H1 (cell line): Measurements from ENCODE around the gene ZNF593. TPM values are rescaled to one million over a fixed set of nuclear protein-coding genes. Genes with fewer than 3 reads are reported as not detected.

ENCODE experiments used
- CTCF ChIA-PET: fragments of 300-600 bp; sonication (Branson Sonifier 250); formaldehyde crosslinking; loops from one replicate; lab custom pipeline; 2021; ENCODE audit not compliant: partially characterized antibody; lab: Charles Lee
- POLR2A ChIA-PET: fragments of 300-600 bp; sonication (Branson Sonifier 250); formaldehyde crosslinking; loops from one replicate; lab custom pipeline; 2021; ENCODE audit warnings: inconsistent platforms; ENCODE audit not compliant: partially characterized antibody; lab: Charles Lee
- DNase-seq, 2 experiments: peaks; one replicate each; pipeline versions ENCODE4 v3.0.0 to v3.0.0-alpha.2; 2010 to 2022; ENCODE audit warnings: low spot score in 2 of 2, low read depth in 1 of 2, mixed read lengths in 1 of 2
- FAIRE-seq: peaks from 2 replicates; lab custom pipeline; 2011; peaks lifted over from hg19 to GRCh38; lab: Jason Lieb, UNC
- H2AFZ ChIP-seq: 2 replicates; pipeline ENCODE4 v1.8.1; 2012; ENCODE audit warnings: low read length, inconsistent platforms
- H2AK5ac ChIP-seq: 2 replicates; pipeline ENCODE4 v1.6.1; 2013; ENCODE audit warnings: low read depth, low read length
- H2BK120ac ChIP-seq: replicated peaks from 2 replicates; pipeline ENCODE3; 2013; ENCODE audit warnings: low read depth, low read length, inconsistent platforms
- H2BK12ac ChIP-seq: 2 replicates; pipeline ENCODE4 v1.6.1; 2013; ENCODE audit warnings: low read depth, low read length
- H2BK15ac ChIP-seq: 2 replicates; pipeline ENCODE4 v1.6.1; 2013; ENCODE audit warnings: low read length
- H2BK20ac ChIP-seq: 2 replicates; pipeline ENCODE4 v1.6.1; 2013; ENCODE audit warnings: low read length
- H2BK5ac ChIP-seq: 2 replicates; pipeline ENCODE4 v1.6.1; 2013; ENCODE audit warnings: low read depth, low read length
- H3K14ac ChIP-seq: 2 replicates; pipeline ENCODE4 v1.6.1; 2013; ENCODE audit warnings: inconsistent platforms; ENCODE audit not compliant: insufficient read length
- H3K18ac ChIP-seq: 2 replicates; pipeline ENCODE4 v1.6.1; 2013; ENCODE audit warnings: low read length; ENCODE audit errors: extremely low read depth
- H3K23ac ChIP-seq: 2 replicates; pipeline ENCODE4 v1.6.1; 2013; ENCODE audit warnings: inconsistent platforms; ENCODE audit not compliant: insufficient read length
- H3K23me2 ChIP-seq: 2 replicates; pipeline ENCODE4 v1.6.1; 2013; ENCODE audit warnings: low read depth, low read length
- H3K27ac ChIP-seq: 2 replicates; pipeline ENCODE4 v1.6.1; 2011; ENCODE audit warnings: low read depth, low read length, inconsistent platforms
- H3K27me3 ChIP-seq, 4 experiments: replicated peaks in 1 of 4; 1 replicate in 1 of 4; 2 replicates in 3 of 4; pipeline versions ENCODE4 v1.6.1 to v1.8.1; 2011 to 2013; ENCODE audit warnings: low read length in 3 of 4, mild to moderate bottlenecking in 3 of 4, inconsistent platforms in 2 of 4, mixed read lengths in 2 of 4, moderate library complexity in 1 of 4; ENCODE audit not compliant: control insufficient read depth in 3 of 4, insufficient read depth in 3 of 4; ENCODE audit errors: extremely low read depth in 1 of 4
- H3K36me3 ChIP-seq, 4 experiments: 2 replicates each; pipeline versions ENCODE4 v1.6.1 to v1.8.1; 2011 to 2013; ENCODE audit warnings: mild to moderate bottlenecking in 4 of 4, low read length in 3 of 4, moderate library complexity in 2 of 4, control low read depth in 1 of 4, inconsistent platforms in 1 of 4; ENCODE audit not compliant: insufficient read depth in 4 of 4, control insufficient read depth in 2 of 4
- H3K4ac ChIP-seq: replicated peaks from 2 replicates; pipeline ENCODE3; 2013; ENCODE audit warnings: low read length, low read depth, mixed read lengths, inconsistent platforms; ENCODE audit not compliant: insufficient read length
- H3K4me1 ChIP-seq, 4 experiments: replicated peaks in 1 of 4; 1 replicate in 1 of 4; 2 replicates in 3 of 4; pipeline versions ENCODE4 v1.6.1 to v1.8.1; 2011 to 2013; ENCODE audit warnings: low read length in 3 of 4, inconsistent platforms in 2 of 4, mixed read lengths in 1 of 4; ENCODE audit not compliant: insufficient read depth in 4 of 4, control insufficient read depth in 3 of 4
- H3K4me2 ChIP-seq, 2 experiments: 2 replicates each; pipeline versions ENCODE4 v1.6.1 to v1.8.1; 2011 to 2013; ENCODE audit warnings: low read depth in 2 of 2, low read length in 2 of 2, control low read depth in 1 of 2, inconsistent platforms in 1 of 2, mild to moderate bottlenecking in 1 of 2; ENCODE audit not compliant: insufficient read depth in 1 of 2
- H3K4me3 ChIP-seq, 4 experiments: fragments of 200-600, 300-600 bp in 1 of 4; sonication (generic), shearing (Covaris generic), sonication (Bioruptor Twin) in 1 of 4; 2 replicates each; pipeline versions ENCODE4 v1.5.1 to v1.8.1; 2011 to 2016; ENCODE audit warnings: low read length in 4 of 4, low read depth in 3 of 4, control low read depth in 2 of 4, inconsistent platforms in 2 of 4, mild to moderate bottlenecking in 2 of 4, mixed read lengths in 1 of 4, moderate library complexity in 1 of 4; ENCODE audit not compliant: insufficient read depth in 2 of 4; ENCODE audit errors: extremely low read depth in 1 of 4
- H3K56ac ChIP-seq: replicated peaks from 2 replicates; pipeline ENCODE3; 2013; ENCODE audit warnings: low read depth, mild to moderate bottlenecking, mixed read lengths, low read length, inconsistent platforms; ENCODE audit not compliant: insufficient read length
- H3K79me1 ChIP-seq: 2 replicates; pipeline ENCODE4 v1.6.1; 2013; ENCODE audit warnings: low read depth, low read length, control low read depth
- H3K79me2 ChIP-seq, 2 experiments: 2 replicates each; pipeline versions ENCODE4 v1.6.1 to v1.8.1; 2012 to 2013; ENCODE audit warnings: low read length in 2 of 2, mild to moderate bottlenecking in 2 of 2, inconsistent platforms in 1 of 2; ENCODE audit not compliant: insufficient read depth in 2 of 2, control insufficient read depth in 1 of 2
- H3K9ac ChIP-seq, 4 experiments: replicated peaks in 1 of 4; 1 replicate in 1 of 4; 2 replicates in 3 of 4; pipeline versions ENCODE4 v1.6.1 to v1.8.1; 2011 to 2013; ENCODE audit warnings: low read depth in 3 of 4, low read length in 3 of 4, control low read depth in 2 of 4, mild to moderate bottlenecking in 2 of 4, moderate library complexity in 2 of 4, inconsistent platforms in 1 of 4; ENCODE audit errors: extremely low read depth in 1 of 4
- H3K9me3 ChIP-seq, 2 experiments: 2 replicates each; pipeline versions ENCODE4 v1.6.1 to v1.8.1; 2012 to 2013; ENCODE audit warnings: mild to moderate bottlenecking in 2 of 2, moderate library complexity in 2 of 2, control low read depth in 1 of 2, inconsistent platforms in 1 of 2, low read depth in 1 of 2, low read length in 1 of 2, mixed read lengths in 1 of 2; ENCODE audit not compliant: insufficient read depth in 2 of 2
- H4K20me1 ChIP-seq, 2 experiments: replicated peaks in 1 of 2; 2 replicates each; pipeline versions ENCODE3 to v1.8.1; 2011 to 2013; ENCODE audit warnings: inconsistent platforms in 2 of 2, low read length in 2 of 2, mild to moderate bottlenecking in 1 of 2; ENCODE audit not compliant: insufficient read depth in 2 of 2, control insufficient read depth in 1 of 2
- H4K5ac ChIP-seq: 2 replicates; pipeline ENCODE4 v1.6.1; 2013; ENCODE audit warnings: low read length, low read depth, mixed read lengths, inconsistent platforms; ENCODE audit not compliant: insufficient read length
- H4K8ac ChIP-seq: 2 replicates; pipeline ENCODE4 v1.8.0; 2013; ENCODE audit warnings: mild to moderate bottlenecking, moderate library complexity, low read length, inconsistent platforms; ENCODE audit not compliant: insufficient read depth; ENCODE audit errors: extremely low read depth
- H4K91ac ChIP-seq: replicated peaks from 2 replicates; pipeline ENCODE3; 2013; ENCODE audit warnings: low read length, mixed read lengths, inconsistent platforms; ENCODE audit not compliant: insufficient read length
- CHD2 ChIP-seq: IDR thresholded peaks from 2 replicates; pipeline ENCODE4 v1.6.1; 2012; ENCODE audit warnings: low read length, improper control_type of control experiment
- POLR2A ChIP-seq, 2 experiments: IDR thresholded peaks; 1 replicate in 1 of 2; 2 replicates in 1 of 2; pipeline ENCODE4 v1.6.1; 2011; ENCODE audit warnings: low read depth in 2 of 2, low read length in 2 of 2, mild to moderate bottlenecking in 2 of 2; ENCODE audit errors: control extremely low read depth in 1 of 2
- TAF1 ChIP-seq: IDR thresholded peaks from 2 replicates; pipeline ENCODE4 v1.6.1; 2011; ENCODE audit warnings: mild to moderate bottlenecking, low read depth, low read length
- TAF7 ChIP-seq: optimal IDR thresholded peaks from 2 replicates; pipeline ENCODE3; 2011; ENCODE audit warnings: low read depth, mild to moderate bottlenecking, inconsistent platforms, low read length, moderate library complexity, borderline replicate concordance
- WGBS, 2 experiments: shearing (Covaris generic) in 1 of 2; methylation state at CpG; one replicate each; pipeline versions ENCODE4 v1.1.6 to v1.1.7; 2013 to 2015; ENCODE audit warnings: low lambda C conversion rate in 2 of 2, mixed read lengths in 2 of 2, inconsistent platforms in 1 of 2, low coverage in 1 of 2, missing lambda C conversion rate in 1 of 2; ENCODE audit not compliant: insufficient replicate concordance in 2 of 2, insufficient coverage in 1 of 2, insufficient read length in 1 of 2; ENCODE audit errors: extremely low coverage in 1 of 2, missing lambda C conversion rate in 1 of 2; 5-methylcytosine and 5-hydroxymethylcytosine counted together
- polyA plus RNA-seq, 7 experiments: library from polyadenylated mRNA; depleted of rRNA in 3 of 7; stranded (reverse) in 5 of 7; unstranded in 2 of 7; fragments of >200 nt in 5 of 7; fragments of 200-250 nt in 2 of 7; gene quantifications; 1 replicate in 5 of 7; 2 replicates in 1 of 7; 4 replicates in 1 of 7; pipeline versions ENCODE4 v1.2.1 to v1.2.3, GENCODE V29; 2011 to 2013; ENCODE audit warnings: missing spikeins in 2 of 7, mixed read lengths in 2 of 7
- total RNA-seq: library from RNA; stranded (reverse); fragmentation: NEBNext Ultra II Directional; extraction: Animal tissue kit (Norgen Biotek cat#: 25700); gene quantifications from 2 replicates; pipeline ENCODE4 v1.2.1, GENCODE V29; 2021

The ZNF593 gene
- total and polyA plus RNA-seq, 2 of the 8 experiments (the other 6 are each of a cell fraction or from before 2014, with no cell fraction given), result 38.2 to 68.0 TPM

- Histone ChIP-seq H3K56ac (no peak overlapping the region), H3K14ac (no peak overlapping the region), H3K23me2 (no peaks in the 10 kb centered on the region), H2AK5ac (no peak overlapping the region), H4K8ac (peak overlapping the region; percentile 57; the same call in 1 of the 2 replicates), H3K4ac (no peak overlapping the region), H2BK20ac (no peak overlapping the region), H2BK5ac (no peak overlapping the region), H3K9ac (no peak overlapping the region), H3K18ac (no peak overlapping the region), H2BK15ac (no peak overlapping the region), H3K27me3 (no peaks in the 10 kb centered on the region), H2AFZ (no peak overlapping the region), H3K4me1 (no peaks in the 10 kb centered on the region; a peak in 1 of 7 replicates), H3K4me2 (no peak overlapping the region), H3K9me3 (no peaks in the 10 kb centered on the region), H2BK12ac (no peak overlapping the region), H4K91ac (no peak overlapping the region), H3K4me3 (no peak overlapping the region), H3K79me1 (no peaks in the 10 kb centered on the region), H3K36me3 (no peaks in the 10 kb centered on the region), H2BK120ac (no peak overlapping the region), H3K23ac (no peak overlapping the region), H4K5ac (no peak overlapping the region), H4K20me1 (no peaks in the 10 kb centered on the region), H3K27ac (no peak overlapping the region), H3K79me2 (no peaks in the 10 kb centered on the region)
- WGBS, 2 experiments, result 65% methylated on average over 3 of the region's 3 CpGs; no CpG with 5 or more reads in 1 of the 2 experiments
- CTCF ChIA-PET, result interaction anchor here (1.2 to 3.1 kb wide), 3 partner anchors 12 to 25 kb away, joined by 5 to 12 read pairs (median 6); partner anchors contain the start of genes CATSPER4 and CEP85
- no peak for TF ChIP-seq TAF7
- TF ChIP-seq POLR2A (IDR thresholded peaks at IDR 0.05; ENCODE audit: control extremely low read depth in 1 of 2, low read depth in 2 of 2, low read length in 2 of 2), result no peak
- TF ChIP-seq CHD2, result no peak
- no peak for TF ChIP-seq TAF1
- no peak for DNase-seq
- POLR2A ChIA-PET, result interaction anchor here (1.2 kb wide), 1 partner anchor 19 kb away, joined by 3 read pairs; the partner anchor contains the start of gene CEP85
- no peak for FAIRE-seq
These were observed 45.5 kb downstream of the ZNF593 start for GRCh38 chr1:26215246-26215645.
